Bone marrow (tissue), 2 donors: Measurements from ENCODE around the gene LGALS3.

Experiments used
- DNase-seq, 2 donors: peaks; one replicate each; lab custom pipeline; 2025; lab: John Stamatoyannopoulos, UW

The LGALS3 gene

GRCh38 chr14:55191203-55192053 lies 62.4 kb downstream of the LGALS3 start, which contains the start of gene DLGAP5:
Gene DLGAP5 (minus strand): TSS chr14:55191585. CDS start chr14:55189179, 2,406 bp downstream.
- DNase-seq, result peak; percentile 36 to 97

- no peak for DNase-seq
Observed at GRCh38 chr14:55192054-55192621, 63.1 kb downstream of the LGALS3 start.

GRCh38 chr14:55194656-55195355 lies 65.8 kb downstream of the LGALS3 start:
- DNase-seq, result no peak
